H1 (cell line): Measurements from ENCODE around the gene HLA-DOB. TPM values are rescaled to one million over a fixed set of nuclear protein-coding genes. Genes with fewer than 3 reads are reported as not detected.

ENCODE experiments used
- CTCF ChIA-PET: fragments of 300-600 bp; sonication (Branson Sonifier 250); formaldehyde crosslinking; loops from one replicate; lab custom pipeline; 2021; ENCODE audit not compliant: partially characterized antibody; lab: Charles Lee
- POLR2A ChIA-PET: fragments of 300-600 bp; sonication (Branson Sonifier 250); formaldehyde crosslinking; loops from one replicate; lab custom pipeline; 2021; ENCODE audit warnings: inconsistent platforms; ENCODE audit not compliant: partially characterized antibody; lab: Charles Lee
- DNase-seq, 2 experiments: peaks; one replicate each; pipeline versions ENCODE4 v3.0.0 to v3.0.0-alpha.2; 2010 to 2022; ENCODE audit warnings: low spot score in 2 of 2, low read depth in 1 of 2, mixed read lengths in 1 of 2
- FAIRE-seq: peaks from 2 replicates; lab custom pipeline; 2011; peaks lifted over from hg19 to GRCh38; lab: Jason Lieb, UNC
- H2AFZ ChIP-seq: 2 replicates; pipeline ENCODE4 v1.8.1; 2012; ENCODE audit warnings: low read length, inconsistent platforms
- H2AK5ac ChIP-seq: 2 replicates; pipeline ENCODE4 v1.6.1; 2013; ENCODE audit warnings: low read depth, low read length
- H2BK120ac ChIP-seq: replicated peaks from 2 replicates; pipeline ENCODE3; 2013; ENCODE audit warnings: low read depth, low read length, inconsistent platforms
- H2BK12ac ChIP-seq: 2 replicates; pipeline ENCODE4 v1.6.1; 2013; ENCODE audit warnings: low read depth, low read length
- H2BK15ac ChIP-seq: 2 replicates; pipeline ENCODE4 v1.6.1; 2013; ENCODE audit warnings: low read length
- H2BK20ac ChIP-seq: 2 replicates; pipeline ENCODE4 v1.6.1; 2013; ENCODE audit warnings: low read length
- H2BK5ac ChIP-seq: 2 replicates; pipeline ENCODE4 v1.6.1; 2013; ENCODE audit warnings: low read depth, low read length
- H3K14ac ChIP-seq: 2 replicates; pipeline ENCODE4 v1.6.1; 2013; ENCODE audit warnings: inconsistent platforms; ENCODE audit not compliant: insufficient read length
- H3K18ac ChIP-seq: 2 replicates; pipeline ENCODE4 v1.6.1; 2013; ENCODE audit warnings: low read length; ENCODE audit errors: extremely low read depth
- H3K23ac ChIP-seq: 2 replicates; pipeline ENCODE4 v1.6.1; 2013; ENCODE audit warnings: inconsistent platforms; ENCODE audit not compliant: insufficient read length
- H3K23me2 ChIP-seq: 2 replicates; pipeline ENCODE4 v1.6.1; 2013; ENCODE audit warnings: low read depth, low read length
- H3K27ac ChIP-seq: 2 replicates; pipeline ENCODE4 v1.6.1; 2011; ENCODE audit warnings: low read depth, low read length, inconsistent platforms
- H3K27me3 ChIP-seq, 4 experiments: replicated peaks in 1 of 4; 1 replicate in 1 of 4; 2 replicates in 3 of 4; pipeline versions ENCODE4 v1.6.1 to v1.8.1; 2011 to 2013; ENCODE audit warnings: low read length in 3 of 4, mild to moderate bottlenecking in 3 of 4, inconsistent platforms in 2 of 4, mixed read lengths in 2 of 4, moderate library complexity in 1 of 4; ENCODE audit not compliant: control insufficient read depth in 3 of 4, insufficient read depth in 3 of 4; ENCODE audit errors: extremely low read depth in 1 of 4
- H3K36me3 ChIP-seq, 4 experiments: 2 replicates each; pipeline versions ENCODE4 v1.6.1 to v1.8.1; 2011 to 2013; ENCODE audit warnings: mild to moderate bottlenecking in 4 of 4, low read length in 3 of 4, moderate library complexity in 2 of 4, control low read depth in 1 of 4, inconsistent platforms in 1 of 4; ENCODE audit not compliant: insufficient read depth in 4 of 4, control insufficient read depth in 2 of 4
- H3K4ac ChIP-seq: replicated peaks from 2 replicates; pipeline ENCODE3; 2013; ENCODE audit warnings: low read length, low read depth, mixed read lengths, inconsistent platforms; ENCODE audit not compliant: insufficient read length
- H3K4me1 ChIP-seq, 4 experiments: replicated peaks in 1 of 4; 1 replicate in 1 of 4; 2 replicates in 3 of 4; pipeline versions ENCODE4 v1.6.1 to v1.8.1; 2011 to 2013; ENCODE audit warnings: low read length in 3 of 4, inconsistent platforms in 2 of 4, mixed read lengths in 1 of 4; ENCODE audit not compliant: insufficient read depth in 4 of 4, control insufficient read depth in 3 of 4
- H3K4me2 ChIP-seq, 2 experiments: 2 replicates each; pipeline versions ENCODE4 v1.6.1 to v1.8.1; 2011 to 2013; ENCODE audit warnings: low read depth in 2 of 2, low read length in 2 of 2, control low read depth in 1 of 2, inconsistent platforms in 1 of 2, mild to moderate bottlenecking in 1 of 2; ENCODE audit not compliant: insufficient read depth in 1 of 2
- H3K4me3 ChIP-seq, 4 experiments: fragments of 200-600, 300-600 bp in 1 of 4; sonication (generic), shearing (Covaris generic), sonication (Bioruptor Twin) in 1 of 4; 2 replicates each; pipeline versions ENCODE4 v1.5.1 to v1.8.1; 2011 to 2016; ENCODE audit warnings: low read length in 4 of 4, low read depth in 3 of 4, control low read depth in 2 of 4, inconsistent platforms in 2 of 4, mild to moderate bottlenecking in 2 of 4, mixed read lengths in 1 of 4, moderate library complexity in 1 of 4; ENCODE audit not compliant: insufficient read depth in 2 of 4; ENCODE audit errors: extremely low read depth in 1 of 4
- H3K56ac ChIP-seq: replicated peaks from 2 replicates; pipeline ENCODE3; 2013; ENCODE audit warnings: low read depth, mild to moderate bottlenecking, mixed read lengths, low read length, inconsistent platforms; ENCODE audit not compliant: insufficient read length
- H3K79me1 ChIP-seq: 2 replicates; pipeline ENCODE4 v1.6.1; 2013; ENCODE audit warnings: low read depth, low read length, control low read depth
- H3K79me2 ChIP-seq, 2 experiments: 2 replicates each; pipeline versions ENCODE4 v1.6.1 to v1.8.1; 2012 to 2013; ENCODE audit warnings: low read length in 2 of 2, mild to moderate bottlenecking in 2 of 2, inconsistent platforms in 1 of 2; ENCODE audit not compliant: insufficient read depth in 2 of 2, control insufficient read depth in 1 of 2
- H3K9ac ChIP-seq, 4 experiments: replicated peaks in 1 of 4; 1 replicate in 1 of 4; 2 replicates in 3 of 4; pipeline versions ENCODE4 v1.6.1 to v1.8.1; 2011 to 2013; ENCODE audit warnings: low read depth in 3 of 4, low read length in 3 of 4, control low read depth in 2 of 4, mild to moderate bottlenecking in 2 of 4, moderate library complexity in 2 of 4, inconsistent platforms in 1 of 4; ENCODE audit errors: extremely low read depth in 1 of 4
- H3K9me3 ChIP-seq, 2 experiments: 2 replicates each; pipeline versions ENCODE4 v1.6.1 to v1.8.1; 2012 to 2013; ENCODE audit warnings: mild to moderate bottlenecking in 2 of 2, moderate library complexity in 2 of 2, control low read depth in 1 of 2, inconsistent platforms in 1 of 2, low read depth in 1 of 2, low read length in 1 of 2, mixed read lengths in 1 of 2; ENCODE audit not compliant: insufficient read depth in 2 of 2
- H4K20me1 ChIP-seq, 2 experiments: replicated peaks in 1 of 2; 2 replicates each; pipeline versions ENCODE3 to v1.8.1; 2011 to 2013; ENCODE audit warnings: inconsistent platforms in 2 of 2, low read length in 2 of 2, mild to moderate bottlenecking in 1 of 2; ENCODE audit not compliant: insufficient read depth in 2 of 2, control insufficient read depth in 1 of 2
- H4K5ac ChIP-seq: 2 replicates; pipeline ENCODE4 v1.6.1; 2013; ENCODE audit warnings: low read length, low read depth, mixed read lengths, inconsistent platforms; ENCODE audit not compliant: insufficient read length
- H4K8ac ChIP-seq: 2 replicates; pipeline ENCODE4 v1.8.0; 2013; ENCODE audit warnings: mild to moderate bottlenecking, moderate library complexity, low read length, inconsistent platforms; ENCODE audit not compliant: insufficient read depth; ENCODE audit errors: extremely low read depth
- H4K91ac ChIP-seq: replicated peaks from 2 replicates; pipeline ENCODE3; 2013; ENCODE audit warnings: low read length, mixed read lengths, inconsistent platforms; ENCODE audit not compliant: insufficient read length
- JUN ChIP-seq: IDR thresholded peaks from 2 replicates; pipeline ENCODE4 v1.6.1; 2011; ENCODE audit warnings: low read depth, mild to moderate bottlenecking, improper control_type of control experiment, low read length
- NRF1 ChIP-seq: IDR thresholded peaks from 2 replicates; pipeline ENCODE4 v1.6.1; 2011; ENCODE audit warnings: mild to moderate bottlenecking, low read depth, low read length, improper control_type of control experiment
- RFX5 ChIP-seq: IDR thresholded peaks from 2 replicates; pipeline ENCODE4 v1.6.1; 2011; ENCODE audit warnings: low read depth, low read length, improper control_type of control experiment, borderline replicate concordance
- TCF12 ChIP-seq: IDR thresholded peaks from 2 replicates; pipeline ENCODE4 v1.6.1; 2011; ENCODE audit warnings: low read depth, mild to moderate bottlenecking, low read length
- WGBS, 2 experiments: shearing (Covaris generic) in 1 of 2; methylation state at CpG; one replicate each; pipeline versions ENCODE4 v1.1.6 to v1.1.7; 2013 to 2015; ENCODE audit warnings: low lambda C conversion rate in 2 of 2, mixed read lengths in 2 of 2, inconsistent platforms in 1 of 2, low coverage in 1 of 2, missing lambda C conversion rate in 1 of 2; ENCODE audit not compliant: insufficient replicate concordance in 2 of 2, insufficient coverage in 1 of 2, insufficient read length in 1 of 2; ENCODE audit errors: extremely low coverage in 1 of 2, missing lambda C conversion rate in 1 of 2; 5-methylcytosine and 5-hydroxymethylcytosine counted together
- polyA plus RNA-seq, 7 experiments: library from polyadenylated mRNA; depleted of rRNA in 3 of 7; stranded (reverse) in 5 of 7; unstranded in 2 of 7; fragments of >200 nt in 5 of 7; fragments of 200-250 nt in 2 of 7; gene quantifications; 1 replicate in 5 of 7; 2 replicates in 1 of 7; 4 replicates in 1 of 7; pipeline versions ENCODE4 v1.2.1 to v1.2.3, GENCODE V29; 2011 to 2013; ENCODE audit warnings: missing spikeins in 2 of 7, mixed read lengths in 2 of 7
- total RNA-seq: library from RNA; stranded (reverse); fragmentation: NEBNext Ultra II Directional; extraction: Animal tissue kit (Norgen Biotek cat#: 25700); gene quantifications from 2 replicates; pipeline ENCODE4 v1.2.1, GENCODE V29; 2021

HLA-DOB gene
- total and polyA plus RNA-seq, 2 of the 8 experiments (the other 6 are each of a cell fraction or from before 2014, with no cell fraction given), result 0.35 TPM; not detected in 1

DNA sequence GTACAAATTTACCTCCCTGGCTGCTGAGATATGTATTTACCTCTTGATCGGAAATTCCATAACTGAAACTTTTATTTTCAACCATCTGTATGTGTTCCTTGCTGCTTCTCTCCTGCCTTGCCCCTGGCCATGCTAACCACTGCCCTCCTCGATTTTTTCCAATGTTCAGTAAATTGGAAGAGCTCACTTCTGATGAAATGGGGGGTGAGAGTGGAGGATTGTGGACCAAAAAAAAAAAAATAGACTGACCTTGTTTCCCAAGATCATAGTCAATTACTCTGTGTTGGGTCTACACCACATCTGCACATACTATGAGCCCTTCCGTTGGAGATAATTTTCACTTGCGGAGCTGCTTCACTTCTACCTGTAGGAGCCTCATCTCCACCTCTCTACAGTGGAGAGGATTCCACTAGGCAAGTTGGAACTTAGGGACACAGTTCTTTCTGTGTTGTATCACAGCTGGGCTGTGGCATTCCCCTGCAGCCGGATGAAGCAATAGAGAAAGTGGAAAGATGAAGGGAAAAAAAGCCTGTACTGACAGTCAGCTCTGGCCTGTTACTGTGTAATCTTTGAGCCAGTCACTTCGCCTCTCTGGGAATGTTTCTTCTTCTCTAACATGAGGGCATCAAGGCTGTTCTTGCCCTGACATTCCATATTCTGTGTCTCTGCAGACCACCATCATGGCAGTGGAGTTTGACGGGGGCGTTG lies 38.8 kb upstream of the HLA-DOB start:
- no peak overlapping the region for H2BK12ac ChIP-seq
- H2AK5ac ChIP-seq, result no peak overlapping the region
- no peak overlapping the region for H4K91ac ChIP-seq
- WGBS, 2 experiments, result 91% methylated on average over 8 of the region's 8 CpGs; no CpG with 5 or more reads in 1 of the 2 experiments
- no peaks in the 10 kb centered on the region for H4K20me1 ChIP-seq
- no peaks in the 10 kb centered on the region for H3K79me1 ChIP-seq
- DNase-seq, result no peak
- peaks cover 0 to 5% (median 1%) of the 10 kb centered on the region in 4 experiments; a peak in 5 of 7 replicates for H3K4me1 ChIP-seq
- H3K4me2 ChIP-seq, result no peak overlapping the region
- H3K14ac ChIP-seq, result no peak overlapping the region
- CTCF ChIA-PET, result interaction anchor here (0.6 to 19.9 kb wide), 11 partner anchors 8 to 264 kb away, joined by 3 to 402 read pairs (median 4); partner anchors contain the start of genes BRD2, PSMB8 and TAP2
- H3K36me3 ChIP-seq, result peaks cover 0 to 3% (median 0%) of the 10 kb centered on the region in 4 experiments; a peak in 1 of 8 replicates
- no peak overlapping the region for H2AFZ ChIP-seq
- no peak overlapping the region for H2BK15ac ChIP-seq
- no peak overlapping the region for H3K27ac ChIP-seq
- no peak for TF ChIP-seq JUN
- no peak for TF ChIP-seq TCF12
- TF ChIP-seq RFX5, result no peak
- no peak for TF ChIP-seq NRF1
- TF ChIP-seq, all 59 proteins: peak for 0
- Histone ChIP-seq H3K9ac (no peak overlapping the region), H3K4me3 (no peak overlapping the region), H3K23ac (no peak overlapping the region), H4K8ac (no peak overlapping the region), H3K56ac (no peak overlapping the region), H4K5ac (no peak overlapping the region), H2BK120ac (no peak overlapping the region), H3K27me3 (peaks cover 6 to 41% (median 36%) of the 10 kb centered on the region in 4 experiments), H2BK20ac (no peak overlapping the region), H2BK5ac (no peak overlapping the region), H3K9me3 (no peaks in the 10 kb centered on the region), H3K4ac (no peak overlapping the region), H3K79me2 (no peaks in the 10 kb centered on the region), H3K23me2 (peaks cover 13% of the 10 kb centered on the region), H3K18ac (no peak overlapping the region)
- FAIRE-seq, result no peak
- POLR2A ChIA-PET, result interaction anchor here (0.6 to 4.0 kb wide), 2 partner anchors 115 to 140 kb away, joined by 3 to 49 read pairs; partner anchors contain the start of gene BRD2
